SU-DHL-6 (cell line): Measurements from ENCODE around the gene MEFV.
A peak's percentile ranks its signal among the peaks of the same experiment; 100 is the strongest.

ENCODE experiments used
- H2AFZ ChIP-seq: fragments of 200-600 bp; sonication (generic); 2 replicates; pipeline ENCODE4 v1.6.1; 2014; ENCODE audit warnings: low read depth, mild to moderate bottlenecking, moderate library complexity, mixed read lengths, antibody characterized with exemption, low read length; ENCODE audit not compliant: severe bottlenecking
- H3F3A ChIP-seq: fragments of 200-600 bp; shearing (Covaris generic); 2 replicates; pipeline ENCODE4 v1.6.0; 2016; ENCODE audit warnings: antibody characterized with exemption, mild to moderate bottlenecking; ENCODE audit not compliant: insufficient read depth
- H3K27ac ChIP-seq: fragments of 200-600 bp; sonication (generic); 2 replicates; pipeline ENCODE4 v1.5.1; 2016; ENCODE audit warnings: low read depth, mild to moderate bottlenecking, low read length, moderate library complexity, mixed read lengths
- H3K27me3 ChIP-seq: fragments of 200-600 bp; sonication (generic), shearing (Covaris generic); 2 replicates; pipeline ENCODE4 v1.6.0; 2014; ENCODE audit warnings: mild to moderate bottlenecking, low read length
- H3K36me3 ChIP-seq: fragments of 200-600 bp; sonication (generic); 2 replicates; pipeline ENCODE4 v1.6.1; 2014; ENCODE audit warnings: mild to moderate bottlenecking, low read length, mixed read lengths
- H3K4me2 ChIP-seq: fragments of 300-600, 200-600 bp; shearing (Covaris generic), sonication (generic); 2 replicates; pipeline ENCODE4 v1.6.0; 2014; ENCODE audit warnings: low read length, low read depth, mild to moderate bottlenecking; ENCODE audit not compliant: poor library complexity, severe bottlenecking
- H3K4me3 ChIP-seq: fragments of 200-600 bp; sonication (generic); 2 replicates; pipeline ENCODE4 v1.5.1; 2014; ENCODE audit warnings: antibody characterized with exemption, low read length, mild to moderate bottlenecking, mixed read lengths; ENCODE audit not compliant: insufficient read depth, poor library complexity, severe bottlenecking
- H3K79me2 ChIP-seq: fragments of 200-600 bp; sonication (generic); 2 replicates; pipeline ENCODE4 v1.6.1; 2014; ENCODE audit warnings: mild to moderate bottlenecking, low read length, moderate library complexity; ENCODE audit not compliant: insufficient read depth
- H3K9ac ChIP-seq: fragments of 200-600 bp; sonication (generic); 2 replicates; pipeline ENCODE4 v1.7.0; 2014; ENCODE audit warnings: mild to moderate bottlenecking, low read length
- H3K9me2 ChIP-seq: fragments of 200-600 bp; sonication (generic); replicated peaks from 2 replicates; pipeline ENCODE4 v1.6.1; 2014; ENCODE audit warnings: low read length; ENCODE audit not compliant: insufficient read depth
- H3K9me3 ChIP-seq: fragments of 200-600 bp; sonication (generic); 2 replicates; pipeline ENCODE4 v1.6.1; 2014; ENCODE audit warnings: low read length, mixed read lengths; ENCODE audit not compliant: insufficient read depth
- H4K20me1 ChIP-seq: fragments of 200-600 bp; sonication (generic); 2 replicates; pipeline ENCODE4 v1.6.1; 2014; ENCODE audit warnings: low read depth, mild to moderate bottlenecking, antibody characterized with exemption, low read length, moderate library complexity, mixed read lengths
- CTCF ChIP-seq: fragments of 200-600 bp; sonication (generic); IDR thresholded peaks from one replicate; pipeline ENCODE4 v1.5.1; 2017; ENCODE audit warnings: antibody characterized with exemption, mild to moderate bottlenecking, low read length, moderate library complexity; ENCODE audit not compliant: insufficient read depth, poor library complexity, severe bottlenecking
- EZH2phosphoT487 ChIP-seq: fragments of 200-600 bp; sonication (generic), shearing (Covaris generic); conservative IDR thresholded peaks from 2 replicates; pipeline ENCODE4 v1.6.1; 2018; ENCODE audit warnings: mild to moderate bottlenecking, antibody characterized with exemption, low read length, moderate library complexity, mixed read lengths

The MEFV gene

GRCh38 chr16:3292604-3293003 is 36.2 kb upstream of the MEFV start:
- TF ChIP-seq EZH2phosphoT487 (no peak), CTCF (no peak)
- H3K9me2 ChIP-seq = no peaks in the 10 kb centered on the region
- no peaks in the 10 kb centered on the region for H3F3A ChIP-seq
- no peak overlapping the region for H3K4me2 ChIP-seq
- no peak overlapping the region for H2AFZ ChIP-seq
- H4K20me1 ChIP-seq = no peaks in the 10 kb centered on the region
- H3K9ac ChIP-seq = no peak overlapping the region
- H3K79me2 ChIP-seq = peaks cover 54% of the 10 kb centered on the region
- peaks cover 40% of the 10 kb centered on the region for H3K36me3 ChIP-seq
- peaks cover 16% of the 10 kb centered on the region; the same call in 1 of the 2 replicates for H3K9me3 ChIP-seq
- no peaks in the 10 kb centered on the region for H3K27me3 ChIP-seq
- H3K4me3 ChIP-seq = no peak overlapping the region
- no peak overlapping the region for H3K27ac ChIP-seq

- H3K9me3 ChIP-seq = peaks cover 16% of the 10 kb centered on the region; the same call in 1 of the 2 replicates
- H2AFZ ChIP-seq = no peak overlapping the region
- TF ChIP-seq EZH2phosphoT487 (no peak), CTCF (no peak)
- peaks cover 61% of the 10 kb centered on the region for H3K36me3 ChIP-seq
- H3K4me2 ChIP-seq = no peak overlapping the region
- H3K27me3 ChIP-seq = no peaks in the 10 kb centered on the region
- peaks cover 78% of the 10 kb centered on the region for H3K79me2 ChIP-seq
- H3K9me2 ChIP-seq = no peaks in the 10 kb centered on the region
- no peak overlapping the region for H3K27ac ChIP-seq
- no peaks in the 10 kb centered on the region for H3F3A ChIP-seq
- H3K9ac ChIP-seq = no peak overlapping the region
- no peak overlapping the region for H3K4me3 ChIP-seq
- no peaks in the 10 kb centered on the region for H4K20me1 ChIP-seq
Measured at GRCh38 chr16:3289998-3290673, 33.7 kb upstream of the MEFV start.

- H2AFZ ChIP-seq = no peak overlapping the region
- H3F3A ChIP-seq = no peaks in the 10 kb centered on the region
- no peaks in the 10 kb centered on the region for H3K9me2 ChIP-seq
- no peak overlapping the region for H3K27ac ChIP-seq
- no peaks in the 10 kb centered on the region for H4K20me1 ChIP-seq
- peak overlapping the region; percentile 83 for H3K4me3 ChIP-seq
- H3K36me3 ChIP-seq = peaks cover 41% of the 10 kb centered on the region
- peaks cover 65% of the 10 kb centered on the region for H3K79me2 ChIP-seq
- H3K9me3 ChIP-seq = peaks cover 10% of the 10 kb centered on the region; the same call in 1 of the 2 replicates
- no peaks in the 10 kb centered on the region for H3K27me3 ChIP-seq
- peak overlapping the region; percentile 93 for H3K4me2 ChIP-seq
- H3K9ac ChIP-seq = no peak overlapping the region
- TF ChIP-seq CTCF (no peak), EZH2phosphoT487 (no peak)
Measured at GRCh38 chr16:3285131-3285530, 28.7 kb upstream of the MEFV start.
